Smooth muscle cell of bladder (primary cell): ENCODE results near the gene FHL5. TPM values are rescaled to one million over a fixed set of nuclear protein-coding genes. Genes with fewer than 3 reads are reported as not detected.

ENCODE experiments used
- total RNA-seq: library from RNA; depleted of rRNA; stranded (reverse); fragments of >200 nt; gene quantifications from 2 replicates; pipeline ENCODE4 v1.2.3, GENCODE V29; 2014

Gene FHL5
- total RNA-seq, result not detected in 2 replicates

GRCh38 chr6:96562886-96563285 lies at the start of gene FHL5:
Gene FHL5 (plus strand): TSS chr6:96563128. CDS start chr6:96603614, 40,486 bp downstream.

GRCh38 chr6:96521644-96522464 lies 41.1 kb upstream of the FHL5 start, which contains the start of gene UFL1:
Gene UFL1 (plus strand): TSS chr6:96521806. CDS start chr6:96521874, 68 bp downstream.

Other genes with a start within 250 kb of the FHL5 start
- 30.7 and 31.0 TPM in 2 replicates for gene UFL1, start 41.3 kb upstream of the FHL5 start, total RNA-seq